C4-2B (cell line): ENCODE results near the gene TNIP2.

Source experiments
- ZFX ChIP-seq: fragments of 450-650 bp; IDR thresholded peaks from 2 replicates; pipeline ENCODE4 v1.6.1; 2017
- TF ChIP-seq, protein P1 (sequence below): fragments of 450-650 bp; conservative IDR thresholded peaks from 2 replicates; pipeline ENCODE4 v1.5.1; 2017; ENCODE audit warnings: mild to moderate bottlenecking

GRCh38 chr4:2786794-2787229, 30.7 kb upstream of the TNIP2 start:
- TF ChIP-seq, protein P1, sequence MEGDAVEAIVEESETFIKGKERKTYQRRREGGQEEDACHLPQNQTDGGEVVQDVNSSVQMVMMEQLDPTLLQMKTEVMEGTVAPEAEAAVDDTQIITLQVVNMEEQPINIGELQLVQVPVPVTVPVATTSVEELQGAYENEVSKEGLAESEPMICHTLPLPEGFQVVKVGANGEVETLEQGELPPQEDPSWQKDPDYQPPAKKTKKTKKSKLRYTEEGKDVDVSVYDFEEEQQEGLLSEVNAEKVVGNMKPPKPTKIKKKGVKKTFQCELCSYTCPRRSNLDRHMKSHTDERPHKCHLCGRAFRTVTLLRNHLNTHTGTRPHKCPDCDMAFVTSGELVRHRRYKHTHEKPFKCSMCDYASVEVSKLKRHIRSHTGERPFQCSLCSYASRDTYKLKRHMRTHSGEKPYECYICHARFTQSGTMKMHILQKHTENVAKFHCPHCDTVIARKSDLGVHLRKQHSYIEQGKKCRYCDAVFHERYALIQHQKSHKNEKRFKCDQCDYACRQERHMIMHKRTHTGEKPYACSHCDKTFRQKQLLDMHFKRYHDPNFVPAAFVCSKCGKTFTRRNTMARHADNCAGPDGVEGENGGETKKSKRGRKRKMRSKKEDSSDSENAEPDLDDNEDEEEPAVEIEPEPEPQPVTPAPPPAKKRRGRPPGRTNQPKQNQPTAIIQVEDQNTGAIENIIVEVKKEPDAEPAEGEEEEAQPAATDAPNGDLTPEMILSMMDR = no peak
- TF ChIP-seq ZFX = no peak
